ENCODE results near the gene BDH1.
"Not testable (repeated sequence)": the region's sequence is repeated elsewhere in the genome, so short reads cannot be mapped to it uniquely, and the experiment has no call there.

Gene BDH1

GRCh38 chr3:197495999-197496745 lies 59.6 kb downstream of the BDH1 start:
- no peak for DNase-seq (ENCODE audit: low read depth, low spot score)
- no peak overlapping the region for H3K4me3 ChIP-seq (ENCODE audit: low read length)

- no peak overlapping the region for H3K4me3 ChIP-seq (ENCODE audit: low read length)
- DNase-seq (ENCODE audit: low read depth, low spot score) = no peak
Observed at GRCh38 chr3:197495499-197495898, 60.3 kb downstream of the BDH1 start.

GRCh38 chr3:197495059-197495455 lies 60.7 kb downstream of the BDH1 start:
- DNase-seq (ENCODE audit: low read depth, low spot score) = no peak
- H3K4me3 ChIP-seq (ENCODE audit: low read length) = no peak overlapping the region

- DNase-seq (ENCODE audit: low read depth, low spot score) = no peak
- H3K4me3 ChIP-seq (ENCODE audit: low read length) = no peak overlapping the region
Observed at GRCh38 chr3:197494366-197495058, 61.3 kb downstream of the BDH1 start.

GRCh38 chr3:197493049-197493448 lies 62.7 kb downstream of the BDH1 start:
- no peak for DNase-seq (ENCODE audit: low read depth, low spot score)
- no peak overlapping the region for H3K4me3 ChIP-seq (ENCODE audit: low read length)

GRCh38 chr3:197491923-197492664 lies 63.7 kb downstream of the BDH1 start:
- no peak for DNase-seq (ENCODE audit: low read depth, low spot score)
- H3K4me3 ChIP-seq (ENCODE audit: low read length) = no peak overlapping the region

- H3K4me3 ChIP-seq (ENCODE audit: low read length) = no peak overlapping the region
- no peak for DNase-seq (ENCODE audit: low read depth, low spot score)
Observed at GRCh38 chr3:197491478-197491877, 64.3 kb downstream of the BDH1 start.

GRCh38 chr3:197490098-197491058 lies 65.4 kb downstream of the BDH1 start:
- no peak for DNase-seq (ENCODE audit: low read depth, low spot score)

GRCh38 chr3:197487911-197488391 lies 67.8 kb downstream of the BDH1 start:
- no peak overlapping the region for H3K4me3 ChIP-seq (ENCODE audit: low read length)
- no peak for DNase-seq (ENCODE audit: low read depth, low spot score)

More at GRCh38 chr3:197490098-197491058, 65.4 kb downstream of the BDH1 start:
- H3K4me3 ChIP-seq (ENCODE audit: low read length) = no peak overlapping the region

- DNase-seq (ENCODE audit: low read depth, low spot score) = no peak
Observed at GRCh38 chr3:197486861-197487260, 68.9 kb downstream of the BDH1 start.

GRCh38 chr3:197485143-197485542 lies 70.6 kb downstream of the BDH1 start:
- no peak overlapping the region for H3K4me3 ChIP-seq (ENCODE audit: low read length)
- DNase-seq (ENCODE audit: low read depth, low spot score) = no peak

More at GRCh38 chr3:197486861-197487260, 68.9 kb downstream of the BDH1 start:
- no peak overlapping the region for H3K4me3 ChIP-seq (ENCODE audit: low read length)

GRCh38 chr3:197484204-197484901 lies 71.4 kb downstream of the BDH1 start:
- no peak for DNase-seq (ENCODE audit: low read depth, low spot score)
- H3K4me3 ChIP-seq (ENCODE audit: low read length) = no peak overlapping the region

GRCh38 chr3:197482001-197482400 lies 73.8 kb downstream of the BDH1 start:
- H3K4me3 ChIP-seq (ENCODE audit: low read length) = no peak overlapping the region
- no peak for DNase-seq (ENCODE audit: low read depth, low spot score)

- H3K4me3 ChIP-seq (ENCODE audit: low read length) = no peak overlapping the region
- DNase-seq (ENCODE audit: low read depth, low spot score) = no peak
Observed at GRCh38 chr3:197480320-197480719, 75.4 kb downstream of the BDH1 start.

GRCh38 chr3:197478746-197479668 lies 76.8 kb downstream of the BDH1 start:
- no peak for DNase-seq (ENCODE audit: low read depth, low spot score)
- no peak overlapping the region for H3K4me3 ChIP-seq (ENCODE audit: low read length)

- H3K4me3 ChIP-seq (ENCODE audit: low read length); DNase-seq (ENCODE audit: low read depth, low spot score): not testable (repeated sequence)
Observed at GRCh38 chr3:197477816-197478215, 78.0 kb downstream of the BDH1 start.

GRCh38 chr3:197475997-197476525 lies 79.7 kb downstream of the BDH1 start:
- H3K4me3 ChIP-seq (ENCODE audit: low read length) = no peak overlapping the region
- no peak for DNase-seq (ENCODE audit: low read depth, low spot score)

Measured in Jurkat, Clone E6-1 (cell line).